Ecto neural progenitor cell (in vitro differentiated cells): Measurements from ENCODE around the gene MGAT4D.
"Not testable (repeated sequence)": the region's sequence is repeated elsewhere in the genome, so short reads cannot be mapped to it uniquely, and the experiment has no call there.

Experiments
- DNase-seq: peaks from one replicate; pipeline ENCODE4 v3.0.0-alpha.2; 2018; ENCODE audit warnings: low spot score

The MGAT4D gene

DNA sequence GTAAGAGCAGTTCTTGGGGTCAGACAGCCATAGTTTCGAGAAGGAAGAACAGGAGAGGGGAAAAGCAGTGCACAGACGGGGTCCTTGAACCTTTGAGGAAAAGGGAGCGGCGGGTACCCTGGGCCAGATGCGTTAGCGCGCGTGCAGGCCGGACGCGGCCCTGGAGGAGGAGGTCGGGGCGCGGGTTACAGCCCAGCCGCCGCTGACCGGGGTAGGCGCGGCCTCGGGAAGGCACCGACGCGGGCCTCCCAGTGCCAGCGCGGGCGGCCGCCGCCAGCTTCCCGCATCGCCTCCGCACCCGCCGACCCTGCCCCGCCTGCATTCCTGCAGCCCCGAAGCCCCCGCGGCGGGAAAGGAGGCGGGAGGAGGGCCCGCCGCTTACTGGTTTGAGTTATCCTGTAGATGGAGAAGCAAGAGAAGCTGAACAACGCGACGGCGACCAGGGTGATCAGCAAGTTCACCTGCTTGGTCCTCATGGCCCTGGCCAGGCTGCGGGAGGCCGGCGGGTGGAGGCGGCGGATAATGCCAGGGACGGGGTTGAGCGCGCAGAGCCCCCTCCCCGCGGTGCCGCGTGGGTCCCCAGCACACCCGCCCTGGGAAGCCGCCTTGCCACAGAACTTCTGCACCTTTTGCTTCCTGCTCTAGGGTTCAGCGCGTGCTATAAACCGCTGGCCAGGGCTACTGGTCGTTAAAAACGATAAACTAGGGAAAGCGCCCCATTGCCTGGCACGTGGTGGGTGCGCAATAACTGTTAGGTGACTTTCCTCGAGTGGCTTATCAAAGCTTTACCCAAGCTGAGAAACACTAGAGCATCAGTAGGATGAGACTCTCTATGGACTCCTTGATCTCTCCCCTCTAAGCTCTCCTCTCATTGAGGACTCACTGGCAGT, at the start of gene MGAT4D:
Gene MGAT4D (minus strand): TSS at position 547 of the 890 bp plus-strand sequence. CDS start 71 bp downstream, at position 476.
- DNase-seq, result peak; percentile 74

DNA sequence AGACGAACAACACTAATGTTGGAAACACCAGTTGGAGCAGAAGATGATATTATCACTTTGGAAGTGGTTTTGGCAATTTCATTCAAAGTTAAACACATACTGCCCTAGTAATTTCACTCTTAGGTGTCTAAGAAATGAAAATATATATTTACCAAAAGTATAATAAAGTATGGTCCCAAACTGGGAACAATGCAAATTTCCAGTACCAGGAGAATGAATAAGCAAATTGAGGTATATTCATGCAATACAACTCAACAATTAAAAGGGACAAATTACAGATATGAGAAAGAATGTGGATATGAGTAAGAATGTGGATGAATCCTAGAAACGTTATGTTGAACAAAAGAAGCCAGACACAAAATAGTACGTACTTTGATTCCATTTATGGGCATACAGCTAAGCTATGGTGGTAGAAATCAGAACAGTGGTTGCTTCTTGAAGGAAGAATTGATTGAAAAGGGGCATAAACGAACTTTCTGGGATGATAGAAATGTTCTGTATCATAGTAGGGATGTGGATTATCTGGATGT, 35.9 kb upstream of the MGAT4D start:
- DNase-seq, result no peak

DNA sequence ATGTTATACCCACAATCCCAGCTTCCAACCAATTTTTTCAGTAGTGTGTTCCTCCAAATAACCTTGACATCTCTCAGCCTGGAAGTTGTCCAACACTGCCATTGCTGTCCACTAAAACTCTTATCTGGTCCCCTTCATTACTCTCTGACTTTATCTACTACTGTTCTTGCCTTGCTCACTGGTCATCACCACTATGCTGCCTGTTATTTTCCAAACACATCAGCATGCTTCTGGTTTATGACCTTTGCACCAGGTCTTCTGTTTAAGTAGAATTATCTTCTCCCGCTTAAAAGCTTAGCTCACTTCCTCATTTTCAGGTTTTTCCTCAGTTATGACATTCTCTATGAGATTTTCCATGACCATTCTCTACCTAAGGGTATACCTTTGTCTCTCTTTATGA, 31.3 kb upstream of the MGAT4D start:
- no peak for DNase-seq

DNA sequence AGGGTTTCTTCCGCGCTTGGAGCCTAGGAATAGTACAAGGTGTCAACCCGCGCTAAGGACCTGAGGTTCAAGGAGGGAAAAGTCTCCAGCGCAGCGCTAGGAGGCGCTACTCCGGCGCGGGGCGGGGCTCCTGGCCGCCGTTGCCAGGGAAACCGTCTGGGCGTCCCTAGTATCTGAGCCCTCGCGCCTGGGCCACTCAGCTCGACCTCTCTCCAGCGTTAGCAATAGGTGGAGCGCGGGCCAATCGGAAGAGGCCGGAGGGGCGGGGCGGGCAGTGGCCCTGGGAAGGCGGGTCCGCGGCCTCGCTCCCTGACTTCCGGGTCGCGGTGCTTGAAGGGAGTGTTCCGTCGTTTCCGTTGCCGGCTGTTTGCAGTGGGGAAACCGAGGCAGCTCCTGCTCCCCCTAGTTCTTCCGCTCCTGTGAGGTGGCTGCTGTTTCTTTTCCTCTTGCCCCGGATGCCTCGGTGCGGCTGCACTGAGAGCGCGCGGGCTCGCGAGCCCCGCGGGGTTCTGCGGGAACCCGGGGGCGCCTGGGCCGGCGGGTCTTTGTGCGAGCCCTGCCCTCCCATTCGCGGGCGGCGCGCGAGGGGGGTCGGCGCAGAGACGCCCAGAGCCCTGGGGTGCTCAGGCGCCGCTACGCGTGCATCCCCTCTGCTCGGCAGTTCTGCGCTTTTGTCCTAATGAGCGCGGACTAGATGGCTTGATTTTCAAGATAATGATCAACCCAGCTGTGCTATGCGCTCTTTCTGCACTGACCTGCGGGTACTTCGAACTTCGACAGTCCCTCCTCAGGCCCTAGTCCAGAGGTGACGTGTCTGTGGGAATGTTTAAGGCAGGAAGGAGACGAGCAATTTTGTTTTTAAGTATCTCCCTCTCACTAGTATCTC, 26.0 kb upstream of the MGAT4D start, which contains the start of gene ELMOD2:
Gene ELMOD2 (plus strand): TSS at position 312 of the 886 bp plus-strand sequence. CDS start 1,261 bp downstream, outside the sequence.
- DNase-seq, result peak; percentile 98

DNA sequence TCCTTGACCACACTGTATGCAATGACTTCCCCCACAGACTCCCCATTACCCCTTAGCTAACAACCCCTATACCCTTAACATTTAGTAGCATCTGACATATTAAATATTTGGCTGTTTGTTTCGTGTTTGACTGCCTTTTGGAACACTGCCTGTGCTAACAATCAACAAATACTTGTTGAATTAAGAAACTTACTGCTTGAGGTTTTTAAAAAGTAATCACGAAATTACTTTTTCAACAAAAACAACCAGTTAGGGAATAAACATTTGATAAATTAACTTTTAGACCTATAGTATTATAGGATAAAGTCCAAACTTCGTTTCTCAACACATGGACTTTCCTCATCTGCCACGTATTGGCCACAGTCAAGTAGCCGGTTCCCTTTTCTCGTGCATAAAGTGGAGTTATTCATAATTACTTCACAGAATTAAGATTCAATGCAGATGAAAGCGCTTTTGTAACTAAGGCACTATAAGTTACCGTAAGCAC, 25.3 kb upstream of the MGAT4D start:
- DNase-seq, result no peak

DNA sequence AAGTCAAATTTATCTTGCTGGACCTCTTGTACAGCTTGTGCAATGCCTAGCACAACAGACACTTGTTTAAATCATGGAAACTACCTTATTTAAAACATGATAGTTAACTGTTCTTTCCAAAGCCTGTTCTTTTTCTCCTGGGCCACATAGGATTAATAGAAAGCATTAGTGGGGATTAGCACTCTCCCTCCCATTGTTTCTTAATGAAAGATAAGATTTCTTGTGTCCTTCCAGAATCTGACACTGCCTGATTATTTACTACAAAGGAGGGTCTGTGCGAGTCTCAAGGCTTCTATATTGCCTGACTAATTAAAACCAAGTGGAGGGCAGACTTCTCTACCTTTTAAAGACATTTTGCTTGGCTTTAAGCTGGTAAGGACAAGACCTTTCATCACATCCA, 17.3 kb upstream of the MGAT4D start:
- DNase-seq, result no peak

DNA sequence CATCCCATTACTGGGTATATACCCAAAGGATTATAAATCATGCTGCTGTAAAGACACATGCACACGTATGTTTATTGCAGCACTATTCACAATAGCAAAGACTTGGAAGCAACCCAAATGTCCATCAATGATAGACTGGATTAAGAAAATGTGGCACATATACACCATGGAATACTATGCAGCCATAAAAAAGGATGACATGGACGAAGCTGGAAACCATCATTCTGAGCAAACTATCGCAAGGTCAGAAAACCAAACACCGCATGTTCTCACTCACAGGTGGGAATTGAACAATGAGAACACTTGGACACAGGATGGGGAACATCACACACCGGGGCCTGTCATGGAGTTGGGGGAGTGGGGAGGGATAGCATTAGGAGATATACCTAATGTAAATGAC, 15.7 kb upstream of the MGAT4D start:
- DNase-seq, result not testable (repeated sequence)

DNA sequence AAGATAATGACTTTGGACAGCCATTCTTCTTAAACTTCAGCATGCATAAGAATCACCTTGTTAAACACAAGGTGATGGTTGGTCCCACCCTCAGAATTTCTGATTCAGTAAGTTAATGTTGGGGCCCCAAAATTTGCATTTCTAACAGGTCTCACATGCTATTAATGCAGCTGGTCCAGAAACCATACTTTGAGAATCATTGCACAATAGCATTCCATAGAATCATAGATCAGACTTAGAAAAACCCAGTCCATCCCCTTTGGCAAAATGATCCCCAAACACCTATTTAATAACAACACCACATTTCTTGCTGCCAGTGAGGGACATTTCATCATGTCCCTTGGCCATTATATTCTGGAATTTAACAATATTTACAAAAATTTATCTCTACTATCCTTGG, 6.2 kb upstream of the MGAT4D start:
- DNase-seq, result no peak

DNA sequence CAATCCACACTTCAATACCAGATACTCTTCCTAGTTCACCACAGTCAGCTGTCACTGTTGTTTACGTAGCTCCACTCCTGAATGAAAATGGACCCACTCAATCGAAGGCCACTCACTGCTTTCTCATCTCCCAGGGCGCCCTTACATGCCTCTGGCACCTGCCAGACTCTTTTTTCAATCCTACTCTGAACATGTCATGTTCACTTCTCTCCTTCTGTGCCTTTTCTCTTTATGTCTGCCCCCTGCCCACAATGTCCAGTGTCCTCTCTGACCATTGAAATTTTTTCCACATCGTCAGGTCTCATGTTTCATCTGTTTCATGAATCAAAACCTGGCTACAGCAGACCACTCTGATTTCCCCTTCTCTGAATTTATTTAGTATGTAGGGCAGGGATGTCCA, 1.3 kb upstream of the MGAT4D start:
- no peak for DNase-seq

DNA sequence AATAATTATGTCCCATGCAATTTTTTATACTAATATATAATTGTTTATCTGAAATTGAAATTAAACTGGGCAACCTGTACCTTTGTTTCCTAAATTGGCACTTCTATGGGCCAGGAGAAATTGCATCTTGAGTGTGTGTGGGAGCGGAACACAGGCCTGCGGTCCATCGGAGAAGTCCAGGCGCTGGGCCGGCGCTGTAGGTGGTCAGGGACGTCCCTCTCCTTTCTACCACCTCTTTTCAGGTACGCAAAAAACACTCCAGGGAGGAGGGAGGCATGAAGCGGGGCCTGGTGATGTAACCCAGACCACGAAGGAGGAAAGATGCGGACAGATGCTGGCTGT, 717 bp downstream of the MGAT4D start:
- DNase-seq, result no peak

DNA sequence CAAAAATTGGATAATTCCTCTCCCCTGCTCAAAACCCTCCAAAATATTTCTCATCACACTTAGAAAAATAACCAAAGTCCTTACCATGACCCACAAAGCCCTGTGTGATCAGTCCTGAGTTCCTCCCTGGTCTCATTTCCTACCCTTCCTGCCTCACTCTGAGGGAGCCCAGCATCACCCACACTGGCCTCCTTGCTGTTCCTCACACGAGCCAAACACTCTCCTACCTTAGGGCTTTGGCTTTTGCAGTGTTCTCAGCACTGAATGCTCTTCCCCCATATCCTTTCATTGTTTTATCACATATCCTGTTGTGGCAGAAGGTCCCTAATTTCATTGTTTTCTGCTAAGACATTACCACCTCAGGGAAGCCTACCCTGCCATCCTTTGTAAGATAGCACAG, 12.2 kb downstream of the MGAT4D start:
- no peak for DNase-seq

DNA sequence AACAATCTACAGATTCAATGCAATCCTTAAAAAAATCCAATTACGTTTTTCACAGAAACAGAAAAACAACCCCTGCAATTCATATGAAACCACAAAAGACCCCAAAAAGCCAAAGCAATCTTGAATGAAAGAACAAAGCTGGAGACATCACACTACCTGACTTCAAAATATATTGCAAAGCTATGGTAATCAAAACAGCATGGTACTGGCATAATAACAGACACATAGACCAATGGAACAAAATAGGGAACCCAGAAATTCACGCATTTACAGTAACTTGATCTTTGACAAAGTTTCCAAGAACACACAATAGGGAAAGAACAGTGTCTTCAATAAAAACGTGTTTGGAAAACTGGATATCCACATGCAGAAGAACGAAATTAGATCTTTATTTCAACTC, 14.6 kb downstream of the MGAT4D start:
- no peak for DNase-seq

DNA sequence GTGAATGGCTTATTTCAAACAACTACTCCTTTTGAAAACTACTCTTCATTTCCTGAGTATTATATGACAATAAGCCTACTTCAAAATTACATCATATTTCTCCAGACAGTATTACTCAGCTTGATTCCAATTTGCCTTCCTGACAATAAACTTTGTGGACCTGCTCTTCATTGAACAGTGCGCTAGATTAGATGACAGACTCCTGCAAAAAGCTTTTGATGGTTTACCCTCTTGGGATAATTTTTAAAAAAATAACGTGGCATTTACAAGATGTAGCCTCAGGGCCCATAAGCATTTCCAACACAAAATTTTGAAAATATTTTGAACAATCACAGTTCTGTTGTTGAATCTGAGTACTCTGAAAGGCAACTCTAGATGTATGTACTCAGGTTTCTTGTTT, 25.9 kb downstream of the MGAT4D start:
- DNase-seq, result no peak

DNA sequence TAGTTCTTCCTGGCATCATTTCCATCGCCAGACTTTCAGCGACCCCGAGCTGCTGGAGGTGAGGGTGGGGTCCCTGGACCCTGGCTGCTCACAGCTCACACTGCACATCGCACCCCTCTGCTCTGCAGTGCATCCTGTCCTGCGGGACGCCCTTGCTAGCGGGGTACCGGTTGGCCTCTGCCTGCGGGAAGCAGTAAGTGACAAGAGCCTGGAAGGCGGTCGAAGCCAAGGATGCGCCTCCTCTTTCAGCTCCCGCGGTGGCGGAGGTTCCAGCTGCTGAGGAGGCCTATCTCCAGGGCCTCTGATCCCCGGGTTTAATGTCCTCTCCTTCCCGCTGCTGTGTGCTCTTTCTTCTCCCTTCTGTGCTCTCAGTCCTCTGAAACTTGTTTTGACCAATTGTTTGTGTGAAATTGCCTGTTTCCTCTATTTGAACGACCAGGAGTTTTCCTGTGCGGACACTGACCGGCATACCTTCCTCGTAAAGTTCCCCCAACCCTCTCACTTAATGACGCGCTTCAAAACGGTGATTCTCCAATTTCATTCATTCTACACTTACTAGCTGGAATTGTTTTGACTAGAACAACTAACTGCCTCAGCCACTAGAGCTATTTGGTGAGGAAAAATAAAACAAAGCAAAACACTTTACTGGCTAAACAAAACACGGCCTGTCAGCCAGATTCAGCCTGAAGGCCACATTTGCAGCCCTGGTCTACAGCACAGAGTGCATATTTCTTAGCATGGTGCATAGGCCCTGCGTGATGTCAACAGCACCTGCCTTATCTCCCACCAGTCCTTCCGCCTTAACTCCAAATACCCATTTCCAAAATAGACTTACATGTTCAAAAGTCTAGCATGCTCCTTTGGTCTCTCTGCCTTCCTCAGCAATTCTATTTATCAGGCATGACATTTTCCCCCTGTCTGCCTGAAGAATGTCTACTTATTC, 28.0 kb downstream of the MGAT4D start:
- DNase-seq, result no peak

DNA sequence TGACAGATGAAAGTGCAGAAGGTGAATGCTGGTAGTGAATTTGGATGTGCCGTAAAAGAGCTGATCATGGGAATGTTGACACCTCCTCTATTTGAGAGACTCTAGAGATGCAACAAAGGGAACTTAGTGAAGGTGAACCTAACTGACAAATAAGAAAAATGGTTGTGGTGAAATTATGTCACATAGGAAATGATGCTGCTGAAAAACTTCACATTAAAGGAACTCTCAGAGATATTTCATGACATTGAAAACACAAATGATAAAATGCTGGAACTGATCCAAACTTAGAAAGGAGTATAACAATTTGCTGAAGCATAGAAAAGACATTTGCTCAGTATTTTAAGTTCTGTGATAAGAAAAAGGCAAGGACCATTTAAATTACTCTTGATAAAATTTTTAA, 31.9 kb downstream of the MGAT4D start:
- DNase-seq, result no peak

DNA sequence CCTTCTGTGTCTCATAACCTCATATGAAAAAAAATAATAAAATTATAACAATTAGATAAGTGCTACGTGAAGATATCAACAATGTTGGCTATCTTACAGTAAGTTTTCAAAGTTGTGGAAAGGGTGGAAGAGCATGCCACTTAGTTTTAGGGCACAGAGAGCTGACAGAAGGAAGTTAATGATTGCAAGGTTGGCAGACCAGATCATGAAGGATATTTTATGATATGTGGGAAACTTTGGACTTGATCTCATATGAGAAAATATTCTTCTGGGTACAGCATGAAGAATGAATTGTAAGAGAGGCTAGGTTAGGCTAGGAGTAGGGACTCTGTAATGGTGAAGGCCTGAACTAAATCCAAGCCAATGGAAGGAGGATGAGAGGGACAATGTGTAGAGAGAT, 34.5 kb downstream of the MGAT4D start:
- DNase-seq, result no peak

DNA sequence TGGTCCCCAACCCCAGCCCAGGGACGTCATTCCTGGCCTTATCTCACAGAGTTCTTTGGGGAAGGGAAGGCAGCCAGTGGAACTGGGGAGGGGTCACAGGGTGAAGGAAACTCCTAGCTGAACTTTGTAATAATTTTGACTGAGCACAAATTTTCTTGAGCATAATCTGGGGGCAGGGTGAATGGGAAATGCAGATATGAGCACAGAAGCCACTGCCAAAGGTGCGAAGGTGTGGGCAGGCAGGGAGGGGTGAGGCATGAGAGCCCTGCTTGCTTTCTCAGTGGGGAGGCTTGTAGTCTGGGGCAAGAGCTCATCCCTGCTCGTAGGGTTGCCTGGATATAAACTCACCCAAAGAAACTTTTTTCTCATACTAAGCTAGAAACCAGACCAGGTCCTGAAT, 34.9 kb downstream of the MGAT4D start:
- DNase-seq, result no peak

DNA sequence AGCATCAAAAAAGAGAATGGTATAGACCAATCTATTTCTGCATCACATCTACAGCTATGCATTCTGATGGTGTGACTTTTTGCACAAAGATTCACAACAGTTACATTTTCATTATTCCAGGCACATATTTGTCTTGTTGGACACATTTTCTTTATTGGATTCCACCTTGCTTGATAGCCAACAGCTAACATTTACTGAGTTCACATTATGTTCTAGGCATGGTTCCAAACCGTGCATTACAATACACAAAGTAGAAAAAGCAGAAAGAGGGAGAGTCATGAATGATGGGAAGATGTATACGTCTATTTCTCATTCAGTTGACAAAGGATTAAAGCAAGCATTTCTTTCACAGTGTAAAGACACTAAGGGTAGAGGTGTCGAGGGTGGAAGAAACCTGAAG, 47.7 kb downstream of the MGAT4D start:
- no peak for DNase-seq

DNA sequence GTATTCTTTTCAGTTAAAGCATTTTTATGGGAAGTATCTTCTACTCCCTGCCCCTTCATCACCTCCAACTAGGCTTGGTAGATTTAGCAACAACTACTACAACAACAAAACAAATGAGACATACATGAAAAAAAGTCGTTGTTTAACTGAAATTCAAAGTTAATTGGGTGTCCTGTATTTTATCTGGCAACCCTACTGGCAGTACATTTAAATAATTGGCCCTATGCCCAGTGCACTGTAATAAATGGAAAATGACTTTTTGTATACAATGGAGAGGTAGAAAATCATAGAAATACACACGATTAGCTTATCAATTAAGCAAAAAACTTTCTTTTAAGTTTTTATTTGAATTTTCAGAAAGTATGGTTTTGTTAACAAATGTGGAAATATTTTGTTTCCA, 49.3 kb downstream of the MGAT4D start:
- no peak for DNase-seq

DNA sequence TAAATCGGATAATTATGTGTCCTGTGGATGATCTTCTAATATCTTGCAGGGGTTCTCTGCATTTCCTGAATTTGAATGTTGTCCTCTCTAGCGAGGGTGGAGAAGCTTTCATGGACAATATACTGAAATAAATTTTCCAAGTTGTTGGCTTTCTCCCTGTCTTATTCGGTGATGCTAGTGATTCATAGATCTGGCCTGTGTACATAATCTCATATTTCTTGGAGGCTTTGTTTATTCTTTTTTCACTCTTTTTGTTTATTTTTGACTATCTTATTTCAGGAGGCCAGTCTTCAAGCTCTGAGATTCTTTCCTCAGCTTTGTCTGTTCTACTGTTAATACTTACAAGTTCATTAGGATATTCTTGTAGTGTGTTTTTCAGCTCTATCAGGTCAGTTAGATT, 49.9 kb downstream of the MGAT4D start:
- DNase-seq, result no peak

DNA sequence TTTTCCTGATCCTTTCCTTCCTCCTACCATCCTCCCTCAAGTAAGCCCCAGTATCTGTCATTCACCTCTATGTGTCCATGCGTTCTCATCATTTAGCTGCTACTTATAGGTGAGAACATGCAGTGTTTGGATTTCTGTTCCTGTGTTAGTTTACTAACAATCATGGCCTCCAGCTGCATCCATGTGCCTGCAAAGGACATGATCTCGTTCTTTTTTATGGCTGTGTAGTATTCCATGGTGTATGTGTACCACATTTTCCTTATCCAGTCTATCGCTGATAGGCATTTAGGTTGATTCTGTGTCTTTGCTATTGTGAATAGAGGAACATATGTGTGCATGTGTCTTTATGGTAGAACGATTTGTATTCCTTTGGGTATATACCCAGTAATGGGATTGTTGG, 53.7 kb downstream of the MGAT4D start:
- DNase-seq, result not testable (repeated sequence)
